IMR-90 (cell line): Measurements from ENCODE around the gene SLC25A41. TPM values are rescaled to one million over a fixed set of nuclear protein-coding genes. Genes with fewer than 3 reads are reported as not detected.

Experiments used
- ATAC-seq: fragments of 200-7000 bp; cut with Tn5 transposase; 2 replicates; pipeline ENCODE4 v1.9.1; 2020; ENCODE audit warnings: low read depth, mild to moderate bottlenecking, moderate library complexity
- BruUV-seq: library from RNA; stranded (reverse); fragments of 400-500 nt; replicated peaks from 2 replicates; lab custom pipeline; 2021; lab: Mats Ljungman, UMichigan
- CTCF ChIA-PET: fragments of 300-600 bp; formaldehyde crosslinking; extraction: SDS; loops from one replicate; lab custom pipeline; 2021; ENCODE audit warnings: antibody characterized with exemption; lab: Yijun Ruan, JAX
- POLR2A ChIA-PET: fragments of 300-600 bp; sonication (Branson Sonifier 250); formaldehyde crosslinking; loops from one replicate; lab custom pipeline; 2022; ENCODE audit warnings: antibody characterized with exemption; ENCODE audit not compliant: unreplicated experiment; lab: Charles Lee
- DNase-seq: peaks from one replicate; pipeline ENCODE4 v3.0.0; 2013
- H2AFZ ChIP-seq: replicated peaks from 2 replicates; pipeline ENCODE3; 2013; ENCODE audit warnings: low read length, mild to moderate bottlenecking; ENCODE audit not compliant: poor library complexity
- H2AK5ac ChIP-seq: 2 replicates; pipeline ENCODE4 v1.6.1; 2013; ENCODE audit warnings: low read depth, low read length, inconsistent platforms
- H2AK9ac ChIP-seq: replicated peaks from 2 replicates; pipeline ENCODE3; 2013; ENCODE audit warnings: mild to moderate bottlenecking, low read depth, low read length, moderate library complexity; ENCODE audit not compliant: poor library complexity
- H2BK120ac ChIP-seq: 2 replicates; pipeline ENCODE4 v1.6.1; 2013; ENCODE audit warnings: low read depth, low read length, inconsistent platforms
- H2BK15ac ChIP-seq: 3 replicates; pipeline ENCODE4 v1.6.1; 2013; ENCODE audit warnings: low read depth, low read length, inconsistent platforms
- H2BK20ac ChIP-seq: 2 replicates; pipeline ENCODE4 v1.6.1; 2013; ENCODE audit warnings: low read depth, mild to moderate bottlenecking, inconsistent platforms, low read length, moderate library complexity
- H2BK5ac ChIP-seq: 2 replicates; pipeline ENCODE4 v1.6.1; 2013; ENCODE audit warnings: mild to moderate bottlenecking, low read depth, low read length, inconsistent platforms; ENCODE audit not compliant: poor library complexity, severe bottlenecking
- H3K14ac ChIP-seq: replicated peaks from 2 replicates; pipeline ENCODE4 v1.6.1; 2013; ENCODE audit warnings: low read depth, low read length, inconsistent platforms
- H3K18ac ChIP-seq: 2 replicates; pipeline ENCODE4 v1.6.1; 2013; ENCODE audit warnings: low read depth, low read length, control low read depth
- H3K23ac ChIP-seq: 2 replicates; pipeline ENCODE4 v1.6.1; 2013; ENCODE audit warnings: low read depth, low read length, inconsistent platforms
- H3K27ac ChIP-seq: 2 replicates; pipeline ENCODE4 v1.5.1; 2013; ENCODE audit warnings: mild to moderate bottlenecking, control low read depth, low read length; ENCODE audit not compliant: insufficient read depth
- H3K27me3 ChIP-seq: 2 replicates; pipeline ENCODE4 v1.6.1; 2013; ENCODE audit warnings: low read length; ENCODE audit not compliant: control insufficient read depth, insufficient read depth
- H3K36me3 ChIP-seq: 2 replicates; pipeline ENCODE4 v1.6.1; 2013; ENCODE audit warnings: low read length, mixed read lengths; ENCODE audit not compliant: control insufficient read depth, insufficient read depth
- H3K4ac ChIP-seq: 2 replicates; pipeline ENCODE4 v1.6.1; 2013; ENCODE audit warnings: low read depth, low read length, inconsistent platforms
- H3K4me1 ChIP-seq: 2 replicates; pipeline ENCODE4 v1.6.1; 2013; ENCODE audit warnings: low read length, mixed read lengths; ENCODE audit not compliant: control insufficient read depth, insufficient read depth
- H3K4me2 ChIP-seq: 2 replicates; pipeline ENCODE4 v1.6.1; 2013; ENCODE audit warnings: low read depth, mild to moderate bottlenecking, control low read depth, low read length, moderate library complexity
- H3K4me3 ChIP-seq: 2 replicates; pipeline ENCODE4 v1.5.1; 2013; ENCODE audit warnings: low read depth, mild to moderate bottlenecking, control low read depth, low read length, moderate library complexity; ENCODE audit not compliant: insufficient read depth
- H3K56ac ChIP-seq: 2 replicates; pipeline ENCODE4 v1.6.1; 2013; ENCODE audit warnings: low read length, inconsistent platforms; ENCODE audit not compliant: insufficient read depth; ENCODE audit errors: extremely low read depth
- H3K79me1 ChIP-seq, 2 experiments: 2 replicates each; pipeline ENCODE4 v1.6.1; 2013; ENCODE audit warnings: low read length in 2 of 2, inconsistent platforms in 1 of 2, low read depth in 1 of 2
- H3K9ac ChIP-seq: 2 replicates; pipeline ENCODE4 v1.6.1; 2013; ENCODE audit warnings: low read depth, low read length, control low read depth
- H3K9me1 ChIP-seq: 2 replicates; pipeline ENCODE4 v1.6.1; 2013; ENCODE audit warnings: low read length, inconsistent platforms; ENCODE audit not compliant: insufficient read depth
- H3K9me3 ChIP-seq: 2 replicates; pipeline ENCODE4 v1.6.1; 2013; ENCODE audit warnings: low read length; ENCODE audit not compliant: control insufficient read depth, insufficient read depth
- H4K20me1 ChIP-seq: 2 replicates; pipeline ENCODE4 v1.6.1; 2013; ENCODE audit warnings: low read length, inconsistent platforms; ENCODE audit not compliant: insufficient read depth
- H4K5ac ChIP-seq: 2 replicates; pipeline ENCODE4 v1.6.1; 2013; ENCODE audit warnings: mild to moderate bottlenecking, low read depth, low read length, control low read depth
- H4K8ac ChIP-seq, 2 experiments: 2 replicates each; pipeline ENCODE4 v1.6.1; 2013; ENCODE audit warnings: low read depth in 2 of 2, low read length in 2 of 2, control low read depth in 1 of 2, inconsistent platforms in 1 of 2
- H4K91ac ChIP-seq: 2 replicates; pipeline ENCODE4 v1.6.1; 2013; ENCODE audit warnings: low read depth, low read length, inconsistent platforms; ENCODE audit not compliant: insufficient read depth
- BHLHE40 ChIP-seq: fragments of 150-350 bp; IDR thresholded peaks from 2 replicates; pipeline ENCODE4 v1.6.1; 2016; ENCODE audit warnings: mild to moderate bottlenecking, low read depth, low read length
- CEBPB ChIP-seq: IDR thresholded peaks from 2 replicates; pipeline ENCODE4 v1.6.1; 2012; ENCODE audit warnings: low read depth, low read length, improper control_type of control experiment
- CHD1 ChIP-seq: IDR thresholded peaks from 2 replicates; pipeline ENCODE4 v1.6.1; 2012; ENCODE audit warnings: low read depth, low read length, improper control_type of control experiment
- CTCF ChIP-seq: conservative IDR thresholded peaks from 2 replicates; pipeline ENCODE4 v1.5.1; 2012; ENCODE audit warnings: mild to moderate bottlenecking, low read depth, low read length, improper control_type of control experiment
- ELK1 ChIP-seq: fragments of 150-350 bp; IDR thresholded peaks from 2 replicates; pipeline ENCODE4 v1.6.1; 2016; ENCODE audit warnings: low read depth, mild to moderate bottlenecking, low read length, moderate library complexity, borderline replicate concordance
- FOS ChIP-seq: fragments of 150-350 bp; IDR thresholded peaks from 2 replicates; pipeline ENCODE4 v1.6.1; 2016; ENCODE audit warnings: low read depth, low read length
- MAFK ChIP-seq: IDR thresholded peaks from 2 replicates; pipeline ENCODE4 v1.6.1; 2012; ENCODE audit warnings: low read depth, low read length, improper control_type of control experiment
- MAZ ChIP-seq: IDR thresholded peaks from 2 replicates; pipeline ENCODE4 v1.6.1; 2012; ENCODE audit warnings: low read depth, mild to moderate bottlenecking, low read length, improper control_type of control experiment, moderate library complexity, borderline replicate concordance
- NFE2L2 ChIP-seq: fragments of 150-350 bp; IDR thresholded peaks from 2 replicates; pipeline ENCODE4 v1.6.1; 2016; ENCODE audit warnings: low read depth, mild to moderate bottlenecking, low read length
- POLR2A ChIP-seq: IDR thresholded peaks from 2 replicates; pipeline ENCODE4 v1.6.1; 2012; ENCODE audit warnings: mild to moderate bottlenecking, low read depth, low read length
- RAD21 ChIP-seq: IDR thresholded peaks from 2 replicates; pipeline ENCODE4 v1.6.1; 2012; ENCODE audit warnings: low read length, improper control_type of control experiment
- RCOR1 ChIP-seq: IDR thresholded peaks from 2 replicates; pipeline ENCODE4 v1.6.1; 2012; ENCODE audit warnings: mild to moderate bottlenecking, low read length, improper control_type of control experiment; ENCODE audit not compliant: insufficient replicate concordance
- SMC3 ChIP-seq: fragments of 150-350 bp; IDR thresholded peaks from 2 replicates; pipeline ENCODE4 v1.6.1; 2016; ENCODE audit warnings: low read depth, mild to moderate bottlenecking, antibody characterized with exemption, low read length, moderate library complexity
- WGBS, 2 experiments: methylation state at CpG; one replicate each; pipeline versions ENCODE4 v1.1.5 to v1.1.7; 2013; ENCODE audit warnings: missing lambda C conversion rate in 2 of 2; ENCODE audit not compliant: insufficient read length in 1 of 2; ENCODE audit errors: extremely low coverage in 2 of 2; 5-methylcytosine and 5-hydroxymethylcytosine counted together
- dilution Hi-C: fragments of 300-500 bp; cut with HindIII; formaldehyde crosslinking; loops from one replicate; pipeline ENCODE4 v1.14.3; 2018; ENCODE audit warnings: low sequenced_read_pairs; ENCODE audit not compliant: unreplicated experiment
- in situ Hi-C: fragments of 300-500 bp; cut with MboI; formaldehyde crosslinking; loops from 3 replicates; pipeline ENCODE4 v1.14.3; 2019; ENCODE audit warnings: low sequenced_read_pairs, inconsistent platforms, mixed read lengths
- intact Hi-C: fragments of 100-400 bp; cut with micrococcal nuclease; formaldehyde crosslinking; loops from 2 replicates; pipeline ENCODE4 v1.10.0; 2022
- polyA plus RNA-seq, 3 experiments: library from polyadenylated mRNA; depleted of rRNA; stranded (reverse); fragments of >200 nt; gene quantifications; 2 replicates each; pipeline ENCODE4 v1.2.3, GENCODE V29; 2012; ENCODE audit warnings: low replicate concordance in 1 of 3
- total RNA-seq: library from RNA; depleted of rRNA; stranded (reverse); fragments of >200 nt; gene quantifications from 2 replicates; pipeline ENCODE4 v1.2.3, GENCODE V29; 2012
- TF ChIP-seq, protein P1 (sequence below): fragments of 150-350 bp; IDR thresholded peaks from 2 replicates; pipeline ENCODE4 v1.6.1; 2017; ENCODE audit warnings: mild to moderate bottlenecking, antibody characterized with exemption, low read length, low read depth

Gene SLC25A41
- total and polyA plus RNA-seq, 2 of the 4 experiments (the other 2 are of a cell fraction) = not detected

- Histone ChIP-seq H4K8ac (no peak overlapping the region), H4K20me1 (no peaks in the 10 kb centered on the region), H3K23ac (no peak overlapping the region), H2AK9ac (peak overlapping the region; percentile 52), H2AK5ac (no peak overlapping the region), H2AFZ (peak overlapping the region; percentile 90), H3K4me3 (peak overlapping the region; percentile 58), H3K4me1 (peaks cover 3% of the 10 kb centered on the region; the same call in 1 of the 2 replicates), H3K27ac (no peak overlapping the region), H3K36me3 (peaks cover 9% of the 10 kb centered on the region), H3K9me1 (no peaks in the 10 kb centered on the region; the same call in 1 of the 2 replicates), H4K91ac (no peak overlapping the region), H2BK15ac (no peak overlapping the region), H3K14ac (no peak overlapping the region), H4K5ac (no peak overlapping the region), H3K27me3 (peaks cover 3% of the 10 kb centered on the region), H2BK20ac (no peak overlapping the region), H3K9ac (peak overlapping the region; percentile 27), H3K4me2 (peak overlapping the region; percentile 66), H3K56ac (no peak overlapping the region), H2BK120ac (no peak overlapping the region), H3K9me3 (peaks cover 9% of the 10 kb centered on the region; the same call in 1 of the 2 replicates), H3K18ac (no peak overlapping the region), H3K79me1 (peaks cover 0 to 3% of the 10 kb centered on the region in 2 experiments; a peak in 1 of 4 replicates), H3K4ac (no peak overlapping the region), H2BK5ac (no peak overlapping the region)
- no peak for ATAC-seq
- no TSS peak for BruUV-seq
- TF ChIP-seq BHLHE40 (no peak), MAFK (no peak), SMC3 (no peak), RCOR1 (no peak), MAZ (no peak), CTCF (no peak), POLR2A (no peak), CEBPB (no peak), FOS (no peak), RAD21 (no peak), ELK1 (no peak), CHD1 (no peak), NFE2L2 (no peak)
- TF ChIP-seq, protein P1, sequence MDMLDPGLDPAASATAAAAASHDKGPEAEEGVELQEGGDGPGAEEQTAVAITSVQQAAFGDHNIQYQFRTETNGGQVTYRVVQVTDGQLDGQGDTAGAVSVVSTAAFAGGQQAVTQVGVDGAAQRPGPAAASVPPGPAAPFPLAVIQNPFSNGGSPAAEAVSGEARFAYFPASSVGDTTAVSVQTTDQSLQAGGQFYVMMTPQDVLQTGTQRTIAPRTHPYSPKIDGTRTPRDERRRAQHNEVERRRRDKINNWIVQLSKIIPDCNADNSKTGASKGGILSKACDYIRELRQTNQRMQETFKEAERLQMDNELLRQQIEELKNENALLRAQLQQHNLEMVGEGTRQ = no peak
- DNase-seq = no peak
- 20% methylated on average over 5 of the region's 16 CpGs; no CpG with 5 or more reads in 1 of the 2 experiments for WGBS, 2 experiments
- in situ Hi-C loops = no loop called here
- ChIA-PET CTCF (interaction anchor here (0.6 kb wide), 1 partner anchor 170 kb away, joined by 4 read pairs; no protein-coding TSS in a partner anchor), POLR2A (no interaction called here)
- dilution Hi-C loops = no loop called here
- intact Hi-C loops = loop anchor here (10.0 kb wide), 1 partner anchor 664 kb away; the partner anchor contains the start of gene DUS3L
Measured at GRCh38 chr19:6458695-6459261, 25.2 kb upstream of the SLC25A41 start.
